RPMI7951 (cell line): Measurements from ENCODE around the gene RNU1-2. TPM values are rescaled to one million over a fixed set of nuclear protein-coding genes. Genes with fewer than 3 reads are reported as not detected.
"Not testable (repeated sequence)": the region's sequence is repeated elsewhere in the genome, so short reads cannot be mapped to it uniquely, and the experiment has no call there.

Experiments used
- DNase-seq: peaks from one replicate; pipeline ENCODE4 v3.0.0-alpha.2; 2012; ENCODE audit warnings: low read depth
- total RNA-seq: library from RNA; depleted of rRNA; stranded (reverse); fragments of >200 nt; shearing (Covaris generic); gene quantifications from 2 replicates; pipeline ENCODE4 v1.2.3, GENCODE V29; 2014

Gene RNU1-2
- total RNA-seq, 1 experiment from 2014 or later: under 0.01 TPM

DNA sequence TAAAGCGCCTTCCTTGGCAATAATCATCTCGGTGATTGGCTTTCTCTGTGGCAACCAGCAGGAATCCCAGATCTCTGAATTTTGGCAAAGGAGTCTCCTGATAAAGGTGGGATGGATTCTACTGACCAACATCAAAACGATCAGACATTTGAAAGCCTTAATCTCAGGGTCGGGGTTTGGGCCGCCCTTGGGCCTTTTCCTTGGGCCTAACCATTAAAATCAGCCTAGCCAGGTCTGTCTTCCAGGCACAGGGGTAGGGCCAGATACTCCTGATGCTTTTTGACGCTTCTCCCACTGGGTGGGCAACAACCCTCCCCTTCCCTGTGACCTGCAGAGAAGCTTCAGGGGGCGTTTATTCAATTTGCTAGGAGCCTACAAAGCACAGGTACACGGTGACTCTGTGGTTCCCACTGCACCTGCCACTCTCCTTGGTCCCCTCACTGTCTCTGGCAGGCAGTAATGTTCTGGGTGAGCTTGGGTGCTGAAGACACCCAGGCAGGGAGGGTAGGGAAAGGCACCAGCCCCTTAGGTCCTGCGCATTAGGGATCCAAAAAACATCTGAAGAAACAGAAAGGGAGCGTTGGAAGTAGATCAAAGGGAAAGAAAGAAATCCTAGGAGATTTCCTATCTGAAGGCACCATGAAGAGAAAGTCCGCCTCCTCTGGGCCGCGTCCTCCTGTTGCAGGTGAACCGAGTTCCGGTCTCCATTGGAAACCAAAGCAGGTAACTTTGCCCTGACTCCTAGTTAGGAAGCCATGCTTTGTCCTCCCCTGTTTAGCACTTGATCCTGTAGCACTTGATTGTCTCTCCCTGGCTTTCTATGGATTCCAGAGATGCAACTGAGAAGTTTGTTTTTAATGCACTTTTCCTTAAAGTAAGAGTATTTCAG lies 12.3 kb downstream of the RNU1-2 start:
- DNase-seq: no peak

DNA sequence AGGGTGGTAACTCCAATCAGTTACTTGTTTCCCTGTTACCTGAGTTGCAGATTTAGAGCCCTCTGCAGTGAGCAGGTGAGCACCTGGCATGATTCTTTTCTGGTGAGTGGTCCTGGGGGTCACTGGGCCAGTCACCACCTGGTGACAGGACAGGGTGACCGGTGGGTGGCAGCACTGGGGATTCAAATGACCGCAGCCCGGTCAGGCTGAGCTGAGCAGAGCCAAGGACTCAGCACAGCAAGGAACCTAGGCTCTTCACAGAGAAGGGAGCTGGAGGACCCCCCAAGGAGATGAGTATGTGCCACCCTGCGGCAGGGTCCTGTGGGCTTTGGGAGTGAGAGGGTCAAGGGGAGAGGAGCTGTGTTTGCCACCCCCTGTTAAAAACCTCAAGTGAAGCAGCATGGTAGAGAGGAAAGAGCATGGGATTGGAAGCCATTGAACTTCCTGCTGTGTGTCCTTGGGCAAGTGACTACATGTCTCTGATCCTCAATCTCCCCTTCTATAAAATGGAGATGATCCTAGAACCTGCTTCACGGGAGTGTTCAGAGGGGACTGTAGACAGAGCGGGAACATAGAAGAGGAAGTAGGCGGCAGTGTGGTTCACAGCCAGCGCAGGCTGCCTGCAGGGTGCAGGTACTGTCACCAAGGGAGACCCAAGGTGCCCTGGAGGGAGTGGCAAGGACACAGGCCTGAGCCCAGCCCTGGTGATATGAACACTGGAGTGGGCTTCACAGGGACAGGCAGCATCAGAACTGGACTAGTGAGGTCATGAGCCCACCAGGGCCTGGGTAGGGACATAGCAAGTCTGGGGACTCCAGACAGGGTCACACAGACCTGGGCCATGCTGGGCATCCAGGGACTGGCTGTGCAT lies 16.3 kb downstream of the RNU1-2 start:
- not testable (repeated sequence) for DNase-seq

GRCh38 chr1:16912742-16913141 lies 17.0 kb downstream of the RNU1-2 start:
- not testable (repeated sequence) for DNase-seq

- DNase-seq: no peak
Observed at GRCh38 chr1:16913181-16913832, 17.5 kb downstream of the RNU1-2 start.

- peak; percentile 93 for DNase-seq
Observed at GRCh38 chr1:16913833-16914662, 18.3 kb downstream of the RNU1-2 start.

- DNase-seq: not testable (repeated sequence)
Observed at GRCh38 chr1:16914928-16915626, 19.3 kb downstream of the RNU1-2 start.

DNA sequence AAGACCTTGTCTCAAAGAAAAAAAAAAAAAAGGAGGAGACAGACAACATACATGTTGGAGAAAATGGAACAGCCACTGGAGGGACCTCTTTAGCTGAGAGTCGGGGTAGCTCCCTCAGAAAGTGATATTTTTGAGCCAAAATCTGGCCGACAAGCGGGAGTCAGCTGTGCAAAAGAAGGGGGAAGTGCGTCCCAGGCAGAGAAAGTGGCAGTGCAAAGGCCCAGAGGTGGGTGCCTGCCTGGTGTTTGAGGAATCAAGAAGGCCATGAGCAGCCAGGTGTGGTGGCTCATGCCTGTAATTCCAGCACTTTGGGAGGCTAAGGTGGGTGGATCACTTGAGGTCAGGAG lies 19.8 kb downstream of the RNU1-2 start:
- DNase-seq: no peak

- DNase-seq: not testable (repeated sequence)
Observed at GRCh38 chr1:16916036-16916880, 20.5 kb downstream of the RNU1-2 start.

DNA sequence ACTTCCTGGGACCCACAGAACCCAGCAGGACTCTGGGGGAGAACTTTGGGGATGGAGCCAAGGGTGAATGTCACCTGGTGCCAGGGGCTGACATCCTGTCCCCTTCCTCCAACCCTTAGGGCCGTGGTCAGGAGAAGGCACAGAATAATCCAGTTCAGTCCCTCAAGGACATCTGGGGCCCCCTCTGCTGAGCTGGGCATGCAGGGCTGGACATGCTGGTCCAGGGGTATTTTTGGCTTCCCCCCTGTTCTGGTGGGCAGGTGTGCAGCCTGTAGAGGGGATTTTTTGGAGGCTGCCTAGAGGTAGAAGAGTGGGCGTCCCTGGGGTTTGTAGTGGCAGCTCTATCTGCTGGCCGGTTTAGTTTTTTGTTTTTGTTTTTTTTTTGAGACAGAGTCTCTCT lies 22.6 kb downstream of the RNU1-2 start:
- no peak for DNase-seq

DNA sequence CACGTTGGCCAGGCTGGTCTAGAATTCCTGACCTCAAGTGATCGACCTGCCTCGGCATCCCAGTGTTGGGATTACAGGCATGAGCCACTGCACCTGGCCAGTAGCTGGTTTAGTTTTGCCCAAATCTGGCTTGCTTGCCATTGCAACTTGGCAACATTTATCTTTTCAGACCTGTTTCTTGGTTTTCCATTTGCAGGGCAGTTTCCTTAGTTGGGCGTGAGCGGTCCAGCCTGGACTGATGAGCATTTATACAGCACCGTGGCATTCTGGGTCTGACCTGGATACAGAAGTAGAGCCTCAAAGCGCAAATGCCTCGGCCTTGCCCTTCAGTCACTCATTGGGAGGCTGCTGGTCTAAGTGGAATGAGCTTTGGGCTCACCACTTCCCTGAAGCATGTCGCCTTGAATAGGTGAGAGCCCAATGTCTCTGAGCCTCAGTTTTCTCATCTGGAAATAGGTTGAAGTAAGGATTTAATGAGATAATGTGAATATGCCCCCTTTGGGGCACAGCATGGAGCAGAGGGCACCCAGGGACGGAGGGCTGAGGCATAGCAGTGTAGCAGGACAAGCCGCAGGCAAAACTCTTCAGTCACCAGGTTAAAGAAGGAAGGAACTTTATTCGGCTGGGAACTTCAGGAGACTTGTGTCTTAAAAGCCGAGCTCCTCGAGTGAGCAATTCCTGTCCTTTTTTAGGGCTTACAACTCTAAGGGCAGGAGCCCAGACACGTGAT lies 23.3 kb downstream of the RNU1-2 start:
- not testable (repeated sequence) for DNase-seq

GRCh38 chr1:16920951-16921350 lies 25.2 kb downstream of the RNU1-2 start:
- DNase-seq: no peak

- peak; percentile 13 for DNase-seq
Observed at GRCh38 chr1:16921391-16922185, 25.8 kb downstream of the RNU1-2 start, which contains the start of gene CROCC. TSS of gene CROCC (plus strand) at chr1:16921931. CDS start at chr1:16922019, 88 bp downstream.

GRCh38 chr1:16922466-16922865 lies 26.7 kb downstream of the RNU1-2 start:
- no peak for DNase-seq

DNA sequence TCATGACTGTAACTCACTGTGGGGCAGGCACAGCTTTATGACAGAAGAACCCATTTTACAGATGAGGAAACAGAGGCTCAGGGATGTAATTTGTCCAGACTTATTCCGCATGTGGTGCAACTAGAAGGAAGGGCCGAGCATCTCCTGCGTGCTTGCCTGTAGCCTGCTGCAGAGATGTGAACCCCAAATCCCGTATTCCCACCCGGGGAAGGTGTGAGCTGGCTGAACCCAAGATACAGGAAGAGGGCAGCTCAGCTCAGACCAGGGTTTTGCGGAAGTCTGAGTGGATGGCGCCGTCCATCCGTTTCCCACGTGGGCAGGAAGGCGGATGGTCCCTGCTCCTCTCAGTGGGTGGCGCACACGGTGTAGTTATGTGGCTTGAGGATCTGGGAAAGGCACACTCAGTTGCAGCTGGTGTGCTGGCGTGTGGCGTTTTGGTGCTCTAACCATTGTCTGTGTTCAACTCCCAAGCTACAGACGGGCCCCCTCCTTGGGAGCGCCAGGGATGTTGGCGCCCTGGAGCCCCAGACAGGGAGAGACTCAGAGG lies 27.2 kb downstream of the RNU1-2 start:
- no peak for DNase-seq

- no peak for DNase-seq
Observed at GRCh38 chr1:16924216-16924918, 28.6 kb downstream of the RNU1-2 start.

DNA sequence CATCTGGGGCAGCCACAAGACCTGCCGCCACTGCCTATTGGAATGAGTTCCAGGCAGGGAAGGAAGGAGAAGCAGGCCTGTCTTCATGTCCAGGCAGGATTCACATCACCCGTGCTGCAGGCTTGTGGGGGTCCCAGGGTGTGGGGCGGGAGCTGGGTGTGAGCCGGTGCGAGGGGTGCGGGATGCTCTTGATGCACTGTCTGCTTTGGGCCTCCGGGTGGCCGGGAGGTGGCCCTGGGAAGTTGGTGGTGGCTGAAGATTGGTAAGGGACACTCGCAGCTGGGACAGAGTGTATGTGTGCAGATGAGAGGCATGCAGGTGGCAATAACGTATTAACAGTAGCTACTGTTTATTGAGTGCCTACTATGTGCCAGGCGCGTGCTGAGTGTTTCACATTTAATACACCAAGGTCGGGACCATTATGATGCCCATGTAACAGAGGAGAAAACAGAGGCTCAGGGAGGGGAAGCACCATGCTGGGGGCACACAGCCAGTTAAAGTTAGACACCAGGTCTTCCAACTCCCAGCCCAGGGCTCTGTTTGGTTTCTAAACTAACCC lies 29.2 kb downstream of the RNU1-2 start:
- DNase-seq: no peak
